Measurements from ENCODE around the gene CD3D.

GRCh38 chr11:118338637-118339061, 3.9 kb downstream of the CD3D start:
- TF ChIP-seq CTCF (IDR thresholded peaks at IDR 0.05) (no peak), POLR2A (IDR thresholded peaks at IDR 0.05) (no peak)

Data from lower leg skin (tissue), 3 donors.